Activated T-cell treated with anti-CD3 and anti-CD28 coated beads, Interleukin-2, amount 50 U/mL, for 24 hours (primary cell): Measurements from ENCODE around the gene STAMBPL1.
"Not testable (repeated sequence)": the region's sequence is repeated elsewhere in the genome, so short reads cannot be mapped to it uniquely, and the experiment has no call there.

Experiments
- DNase-seq: peaks from one replicate; pipeline ENCODE4 v3.0.0-alpha.2; 2020
- H3K27ac Mint-ChIP-seq: 2 replicates; pipeline ENCODE4 v1.8.0; 2020; ENCODE audit warnings: mild to moderate bottlenecking, mixed read lengths
- H3K27me3 Mint-ChIP-seq: 2 replicates; pipeline ENCODE4 v1.8.0; 2020; ENCODE audit warnings: mixed read lengths
- H3K36me3 Mint-ChIP-seq: 2 replicates; pipeline ENCODE4 v1.8.0; 2020; ENCODE audit warnings: low read depth, mixed read lengths
- H3K4me1 Mint-ChIP-seq: 2 replicates; pipeline ENCODE4 v1.8.0; 2020; ENCODE audit warnings: low read depth, mixed read lengths
- H3K4me3 Mint-ChIP-seq: 2 replicates; pipeline ENCODE4 v1.8.0; 2020; ENCODE audit warnings: mild to moderate bottlenecking, moderate library complexity, mixed read lengths
- H3K9me3 Mint-ChIP-seq: 2 replicates; pipeline ENCODE4 v1.8.0; 2020; ENCODE audit warnings: mixed read lengths

STAMBPL1 gene

DNA sequence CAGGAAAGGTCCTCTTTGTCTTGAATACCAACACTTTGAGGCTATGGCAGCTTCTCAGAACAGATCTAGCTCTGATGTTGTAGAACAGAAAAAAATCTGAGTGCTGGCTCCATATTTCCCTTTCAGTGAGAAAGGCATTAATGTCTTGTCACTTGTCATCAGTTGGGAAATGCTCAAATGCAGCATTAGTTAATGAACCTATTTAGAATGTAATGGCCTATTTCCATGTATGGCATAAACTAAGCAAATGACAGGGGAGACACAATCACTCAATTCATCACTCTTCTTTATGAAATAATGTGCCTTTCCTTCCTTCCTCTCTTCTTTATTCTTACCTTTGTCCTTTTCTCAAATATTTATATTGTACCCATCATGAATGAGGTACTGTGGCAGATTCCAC lies 5.0 kb upstream of the STAMBPL1 start:
- DNase-seq = no peak

DNA sequence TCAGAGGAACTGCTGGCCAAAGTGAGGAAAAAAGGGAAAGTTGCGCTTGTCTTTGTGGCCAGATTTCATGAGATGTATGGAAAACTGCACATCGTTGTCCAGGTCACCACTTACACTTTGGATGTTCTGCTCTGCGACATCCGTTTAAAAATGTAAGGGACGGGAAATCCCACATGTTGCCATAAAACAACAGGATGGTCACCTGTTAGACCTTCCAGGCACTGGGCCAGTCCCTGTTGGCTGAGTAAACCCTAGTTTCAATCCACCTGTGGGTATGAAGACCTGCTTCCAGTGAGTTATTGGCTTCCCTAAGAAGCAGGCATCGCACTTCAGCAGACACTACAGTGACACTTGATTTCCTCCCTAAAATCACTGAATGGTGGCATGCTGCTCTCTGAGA lies 2.7 kb upstream of the STAMBPL1 start:
- no peaks in the 10 kb centered on the region for H3K9me3 Mint-ChIP-seq
- peaks cover 23% of the 10 kb centered on the region for H3K36me3 Mint-ChIP-seq
- peaks cover 37% of the 10 kb centered on the region for H3K4me1 Mint-ChIP-seq
- H3K27ac Mint-ChIP-seq = no peak overlapping the region
- DNase-seq = no peak
- H3K27me3 Mint-ChIP-seq = no peaks in the 10 kb centered on the region
- no peak overlapping the region for H3K4me3 Mint-ChIP-seq

More for the DNA sequence above, 5.0 kb upstream of the STAMBPL1 start:
- H3K36me3 Mint-ChIP-seq = peaks cover 3% of the 10 kb centered on the region
- H3K4me1 Mint-ChIP-seq = peaks cover 26% of the 10 kb centered on the region
- no peak overlapping the region for H3K4me3 Mint-ChIP-seq
- no peak overlapping the region for H3K27ac Mint-ChIP-seq
- no peaks in the 10 kb centered on the region for H3K9me3 Mint-ChIP-seq
- H3K27me3 Mint-ChIP-seq = no peaks in the 10 kb centered on the region

DNA sequence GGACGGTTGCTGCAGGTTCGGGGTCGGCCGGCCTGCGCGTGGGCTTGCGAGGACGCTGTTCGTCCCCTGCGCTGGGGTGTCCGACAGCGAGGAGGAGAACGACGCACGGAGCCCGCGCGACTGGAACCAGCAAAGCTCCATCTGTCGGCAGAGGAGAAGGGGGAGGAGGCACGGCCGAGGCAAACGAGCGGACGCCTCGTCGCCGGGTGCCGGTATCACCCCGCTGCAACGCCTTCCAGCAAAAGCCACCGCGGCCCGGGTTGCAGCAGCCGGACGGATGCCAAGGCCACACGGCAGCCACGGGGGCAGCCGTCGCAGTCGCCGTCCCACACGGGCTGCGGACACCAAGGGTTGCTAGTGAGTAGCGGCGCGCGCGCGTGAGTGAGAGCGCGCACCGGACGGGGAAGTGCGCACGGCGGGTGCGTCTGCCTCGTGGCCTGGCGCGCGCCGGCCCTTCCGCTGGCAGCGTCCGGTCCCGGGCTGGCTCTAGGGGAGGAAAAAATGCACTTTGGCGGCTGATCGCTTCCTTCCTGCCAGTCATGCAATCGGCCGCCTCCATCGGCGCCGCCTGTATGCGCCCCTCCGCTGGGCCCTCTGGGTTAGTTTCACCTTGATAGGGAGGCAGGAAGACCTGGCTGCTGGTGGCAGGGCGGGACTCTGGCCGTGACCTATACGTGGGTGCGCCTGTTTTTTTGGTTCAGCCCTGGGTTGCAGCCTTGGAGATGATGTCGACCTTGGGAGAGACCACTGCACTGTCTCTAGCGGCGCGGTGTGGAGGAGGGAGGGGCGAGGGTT lies 434 bp downstream of the STAMBPL1 start:
- H3K27ac Mint-ChIP-seq = peak overlapping the region; percentile 97
- peak; percentile 87 for DNase-seq
- no peaks in the 10 kb centered on the region for H3K27me3 Mint-ChIP-seq
- H3K36me3 Mint-ChIP-seq = peaks cover 37% of the 10 kb centered on the region
- H3K4me3 Mint-ChIP-seq = peak overlapping the region; percentile 93
- no peaks in the 10 kb centered on the region for H3K9me3 Mint-ChIP-seq
- H3K4me1 Mint-ChIP-seq = peaks cover 66% of the 10 kb centered on the region

DNA sequence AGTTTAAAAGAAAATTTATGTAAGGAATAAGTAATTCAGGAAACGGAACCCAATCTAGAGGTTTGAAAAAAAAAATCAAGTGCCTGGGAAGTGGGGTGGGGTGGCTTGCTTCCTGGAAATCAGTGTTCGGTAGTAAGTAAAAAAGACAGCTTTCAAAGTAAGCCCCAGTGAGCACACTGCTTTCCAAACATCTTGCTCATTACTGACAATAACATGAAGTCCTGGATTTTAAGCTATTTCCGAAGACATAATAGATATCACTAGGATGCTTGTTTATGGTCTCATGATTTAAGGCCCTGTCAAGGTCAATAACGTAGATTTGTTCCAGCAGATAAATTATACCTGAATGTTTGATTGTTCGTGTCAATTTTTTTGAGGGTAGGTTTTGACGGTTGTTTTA lies 1.3 kb downstream of the STAMBPL1 start:
- H3K4me1 Mint-ChIP-seq = peaks cover 74% of the 10 kb centered on the region
- no peak for DNase-seq
- peak overlapping the region; percentile 97 for H3K27ac Mint-ChIP-seq
- H3K27me3 Mint-ChIP-seq = no peaks in the 10 kb centered on the region
- H3K4me3 Mint-ChIP-seq = peak overlapping the region; percentile 93
- peaks cover 37% of the 10 kb centered on the region for H3K36me3 Mint-ChIP-seq
- H3K9me3 Mint-ChIP-seq = no peaks in the 10 kb centered on the region

DNA sequence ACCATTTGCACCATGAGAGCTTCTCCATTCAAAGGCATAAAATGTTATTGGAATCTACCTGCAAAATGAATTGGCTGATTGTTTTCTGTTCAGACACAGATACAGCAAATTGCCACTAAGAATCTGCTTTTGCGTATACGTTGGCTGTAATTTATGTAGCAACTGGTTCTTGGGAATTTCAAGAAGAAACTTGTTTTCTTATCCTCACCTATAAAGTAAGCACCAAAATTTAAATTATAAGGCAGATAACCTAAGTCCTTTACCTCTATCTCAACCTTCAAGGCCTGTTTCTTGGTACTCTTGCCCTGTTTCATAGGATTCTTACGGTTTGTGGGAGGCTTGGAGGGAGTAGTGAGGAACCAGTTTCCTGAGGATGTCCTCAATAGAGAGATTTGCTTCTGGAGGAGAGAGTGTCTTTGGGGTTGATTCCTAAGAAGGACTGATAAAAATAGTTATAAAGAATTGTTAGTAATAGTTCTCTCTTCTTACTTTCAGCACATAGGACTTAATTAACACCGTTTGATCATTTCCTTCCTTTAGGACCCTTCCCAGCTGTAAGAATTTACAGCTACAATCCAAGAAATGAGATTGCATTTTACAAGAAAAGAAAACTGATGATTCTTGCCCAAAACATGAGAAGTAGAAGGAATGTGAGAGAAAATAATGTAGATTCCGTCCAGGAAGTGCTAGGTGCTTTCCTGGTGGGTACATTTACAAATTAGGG lies 2.0 kb downstream of the STAMBPL1 start:
- Mint-ChIP-seq H3K36me3 (peaks cover 37% of the 10 kb centered on the region), H3K4me1 (peaks cover 79% of the 10 kb centered on the region), H3K27ac (peak overlapping the region; percentile 97), H3K27me3 (no peaks in the 10 kb centered on the region), H3K9me3 (no peaks in the 10 kb centered on the region), H3K4me3 (peak overlapping the region; percentile 93)
- DNase-seq = no peak

DNA sequence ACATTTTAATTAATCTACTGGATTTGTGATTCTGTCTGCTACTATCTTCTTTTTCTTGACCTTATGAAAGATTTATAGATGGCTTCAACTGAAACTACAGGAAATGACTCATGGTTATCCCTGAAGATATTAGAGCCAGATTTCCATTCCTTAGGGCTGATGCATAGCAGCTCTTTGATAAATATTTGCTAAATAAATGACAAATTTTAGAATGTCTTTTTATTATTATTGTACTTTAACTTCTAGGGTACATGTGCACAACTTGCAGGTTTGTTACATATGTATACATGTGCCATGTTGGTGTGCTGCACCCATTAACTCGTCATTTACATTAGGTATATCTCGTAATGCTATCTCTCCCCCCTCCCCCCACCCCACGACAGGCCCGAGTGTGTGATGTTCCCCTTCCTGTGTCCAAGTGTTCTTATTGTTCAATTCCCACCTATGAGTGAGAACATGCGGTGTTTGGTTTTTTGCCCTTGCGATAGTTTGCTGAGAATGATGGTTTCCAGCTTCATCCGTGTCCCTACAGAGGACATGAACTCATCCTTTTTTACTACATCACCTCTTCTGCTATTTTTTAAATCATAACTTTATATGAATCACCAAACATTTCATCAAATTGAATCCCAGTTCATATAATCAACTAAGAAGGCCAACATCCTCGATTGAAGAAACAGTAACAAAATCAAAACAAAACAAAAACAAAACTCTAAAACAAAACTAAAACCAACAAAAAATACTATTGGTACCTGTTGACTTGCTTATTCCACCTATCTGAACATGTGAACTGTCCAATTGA lies 2.8 kb downstream of the STAMBPL1 start:
- not testable (repeated sequence) for H3K9me3 Mint-ChIP-seq, DNase-seq, H3K27me3 Mint-ChIP-seq
- Mint-ChIP-seq H3K36me3 (peaks cover 37% of the 10 kb centered on the region), H3K27ac (peak overlapping the region; percentile 97), H3K4me3 (peak overlapping the region; percentile 93), H3K4me1 (peaks cover 84% of the 10 kb centered on the region)

DNA sequence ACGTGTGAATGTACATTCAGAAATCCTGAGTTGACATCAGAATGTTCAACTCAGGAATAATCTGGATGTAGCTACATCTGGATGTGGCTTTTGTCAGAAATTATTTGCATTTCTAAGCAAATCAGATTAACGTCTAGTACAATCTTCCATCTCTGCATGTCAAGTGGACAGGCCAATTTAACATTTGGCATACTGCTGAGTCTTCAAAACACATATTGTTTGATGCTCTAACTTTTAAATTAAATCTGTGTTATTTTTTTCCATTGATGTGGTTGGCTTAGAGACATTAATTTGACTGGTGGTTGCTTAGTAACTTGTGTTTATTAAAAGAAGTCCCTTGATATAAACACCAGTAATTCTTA lies 3.4 kb downstream of the STAMBPL1 start:
- Mint-ChIP-seq H3K4me1 (peaks cover 84% of the 10 kb centered on the region), H3K36me3 (peaks cover 37% of the 10 kb centered on the region), H3K4me3 (peak overlapping the region; percentile 93), H3K27ac (peak overlapping the region; percentile 4), H3K27me3 (no peaks in the 10 kb centered on the region), H3K9me3 (no peaks in the 10 kb centered on the region)
- DNase-seq = no peak

DNA sequence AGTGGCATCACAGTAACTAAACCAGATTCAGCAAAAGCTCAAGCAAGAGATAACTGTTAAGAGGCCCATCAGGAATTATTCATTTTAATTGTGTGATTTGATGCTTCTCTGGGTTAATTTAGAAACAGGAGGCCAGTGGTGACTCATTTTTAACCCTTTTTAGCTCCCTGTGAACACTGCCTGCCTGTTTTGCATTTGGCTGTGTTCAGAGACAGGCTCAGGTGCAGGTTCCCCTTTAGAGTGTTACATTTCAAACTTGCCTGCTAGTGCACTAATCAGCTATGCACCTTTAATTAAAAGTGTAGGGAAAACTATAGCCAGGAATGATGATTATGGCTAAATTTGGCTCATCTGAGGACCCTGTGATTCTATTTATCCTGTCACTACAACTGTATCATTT lies 6.5 kb downstream of the STAMBPL1 start:
- Mint-ChIP-seq H3K4me3 (no peak overlapping the region), H3K9me3 (no peaks in the 10 kb centered on the region), H3K4me1 (peaks cover 85% of the 10 kb centered on the region), H3K36me3 (peaks cover 21% of the 10 kb centered on the region), H3K27me3 (no peaks in the 10 kb centered on the region), H3K27ac (no peak overlapping the region)
- DNase-seq = no peak

DNA sequence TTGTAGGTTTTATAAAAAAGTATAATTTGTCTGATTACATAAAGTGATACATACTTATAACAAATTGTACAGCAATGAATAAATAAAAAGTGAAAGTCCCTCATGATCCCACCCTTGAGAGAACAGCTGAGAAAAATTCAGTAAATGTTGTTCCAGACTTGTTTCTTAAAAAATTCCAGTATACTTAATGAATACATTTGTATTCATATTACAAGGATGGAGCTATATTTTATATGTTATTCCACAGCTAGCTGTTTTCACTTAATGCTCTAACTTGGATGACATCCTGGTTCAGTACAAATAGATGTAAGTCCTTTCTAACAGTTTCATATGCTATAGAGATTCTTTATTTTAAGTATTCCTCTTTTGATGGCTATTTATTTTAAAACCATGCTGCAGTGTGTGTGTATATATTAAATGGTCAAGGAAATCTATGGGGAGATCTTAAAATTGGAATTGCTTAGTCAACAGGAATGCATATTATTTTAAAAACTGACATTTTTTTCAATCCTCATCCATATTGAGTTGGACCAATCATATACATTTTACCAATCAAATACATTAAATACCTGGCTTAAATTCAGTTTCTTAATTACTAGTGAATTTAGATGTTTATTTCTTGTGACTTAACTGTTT lies 8.9 kb downstream of the STAMBPL1 start:
- no peaks in the 10 kb centered on the region for H3K9me3 Mint-ChIP-seq
- H3K4me1 Mint-ChIP-seq = peaks cover 74% of the 10 kb centered on the region
- H3K27me3 Mint-ChIP-seq = no peaks in the 10 kb centered on the region
- DNase-seq = no peak
- peaks cover 9% of the 10 kb centered on the region for H3K36me3 Mint-ChIP-seq
- H3K27ac Mint-ChIP-seq = no peak overlapping the region
- no peak overlapping the region for H3K4me3 Mint-ChIP-seq

DNA sequence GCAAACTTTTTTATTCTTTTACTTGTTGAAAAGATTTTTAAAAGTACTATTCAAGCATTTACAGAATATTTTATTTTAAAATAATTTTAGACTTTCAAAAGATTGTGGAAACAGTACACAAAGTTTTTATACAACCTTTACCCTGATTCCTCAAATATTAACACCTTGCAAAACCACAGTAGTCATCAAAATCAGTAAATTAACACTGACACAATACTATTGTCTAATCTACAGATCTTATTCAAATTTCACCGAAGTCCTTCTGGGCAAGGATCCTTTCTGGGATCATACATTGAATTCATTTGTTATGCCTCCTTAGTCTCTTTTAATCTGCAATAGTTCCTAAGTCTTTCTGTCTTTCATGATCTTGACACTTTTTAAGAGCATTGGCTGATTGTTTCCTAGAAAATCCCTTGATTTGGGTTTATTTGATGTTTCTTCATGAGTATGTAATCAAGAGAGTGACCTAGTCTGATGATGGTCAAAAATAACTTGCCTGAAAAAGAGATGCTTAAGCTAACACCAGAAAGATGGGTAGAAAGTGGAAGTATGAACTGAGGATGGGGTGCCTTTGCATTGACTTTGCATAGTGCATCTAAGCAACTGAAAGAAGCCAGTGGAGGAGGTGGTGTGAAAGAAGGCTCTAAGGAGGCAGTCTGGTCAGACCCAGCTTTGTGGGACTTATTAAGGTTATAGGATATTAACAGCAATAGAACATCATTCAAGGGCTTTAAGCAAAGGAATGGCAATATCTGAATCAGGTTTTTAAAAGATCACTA lies 9.7 kb downstream of the STAMBPL1 start:
- H3K36me3 Mint-ChIP-seq = peaks cover 15% of the 10 kb centered on the region

DNA sequence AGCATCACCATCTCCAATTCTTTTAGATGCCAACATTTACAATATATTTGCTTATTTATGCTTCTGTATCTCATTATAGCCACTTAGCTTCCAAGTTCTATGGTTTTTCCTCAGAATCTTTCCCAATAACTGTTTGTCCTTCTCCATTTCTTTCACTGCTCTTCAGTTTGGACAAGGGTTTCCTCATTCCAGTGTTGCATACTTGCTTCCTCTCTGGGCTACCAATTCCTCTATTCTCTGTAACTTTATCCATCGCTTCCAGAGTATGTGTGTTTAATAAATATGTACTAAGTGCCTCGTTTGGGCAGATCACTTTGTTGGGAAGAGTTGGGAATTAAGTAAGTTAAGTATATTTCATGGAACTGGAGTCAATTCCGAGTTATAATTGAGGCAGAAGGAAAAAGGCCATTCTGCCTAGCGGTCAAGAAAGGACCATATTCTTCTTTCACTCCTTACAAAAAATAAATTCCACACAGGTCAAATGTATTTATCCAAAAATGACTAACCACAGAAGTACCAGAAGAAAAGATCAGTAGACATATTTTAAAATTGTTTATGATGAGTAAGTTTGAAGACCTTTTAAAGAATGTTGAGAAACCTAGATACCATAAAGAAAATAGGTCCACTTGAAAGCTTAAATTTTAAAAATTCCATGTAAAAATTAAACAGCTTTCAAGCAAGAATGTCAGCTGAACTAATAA lies 10.8 kb downstream of the STAMBPL1 start:
- H3K9me3 Mint-ChIP-seq = no peaks in the 10 kb centered on the region
- DNase-seq = no peak
- no peak overlapping the region for H3K4me3 Mint-ChIP-seq
- peaks cover 70% of the 10 kb centered on the region for H3K4me1 Mint-ChIP-seq
- no peaks in the 10 kb centered on the region for H3K27me3 Mint-ChIP-seq
- H3K27ac Mint-ChIP-seq = no peak overlapping the region
- H3K36me3 Mint-ChIP-seq = peaks cover 22% of the 10 kb centered on the region

More for the DNA sequence above, 9.7 kb downstream of the STAMBPL1 start:
- H3K27ac Mint-ChIP-seq = no peak overlapping the region
- H3K27me3 Mint-ChIP-seq = no peaks in the 10 kb centered on the region
- DNase-seq = no peak
- H3K9me3 Mint-ChIP-seq = no peaks in the 10 kb centered on the region
- peaks cover 73% of the 10 kb centered on the region for H3K4me1 Mint-ChIP-seq
- no peak overlapping the region for H3K4me3 Mint-ChIP-seq

DNA sequence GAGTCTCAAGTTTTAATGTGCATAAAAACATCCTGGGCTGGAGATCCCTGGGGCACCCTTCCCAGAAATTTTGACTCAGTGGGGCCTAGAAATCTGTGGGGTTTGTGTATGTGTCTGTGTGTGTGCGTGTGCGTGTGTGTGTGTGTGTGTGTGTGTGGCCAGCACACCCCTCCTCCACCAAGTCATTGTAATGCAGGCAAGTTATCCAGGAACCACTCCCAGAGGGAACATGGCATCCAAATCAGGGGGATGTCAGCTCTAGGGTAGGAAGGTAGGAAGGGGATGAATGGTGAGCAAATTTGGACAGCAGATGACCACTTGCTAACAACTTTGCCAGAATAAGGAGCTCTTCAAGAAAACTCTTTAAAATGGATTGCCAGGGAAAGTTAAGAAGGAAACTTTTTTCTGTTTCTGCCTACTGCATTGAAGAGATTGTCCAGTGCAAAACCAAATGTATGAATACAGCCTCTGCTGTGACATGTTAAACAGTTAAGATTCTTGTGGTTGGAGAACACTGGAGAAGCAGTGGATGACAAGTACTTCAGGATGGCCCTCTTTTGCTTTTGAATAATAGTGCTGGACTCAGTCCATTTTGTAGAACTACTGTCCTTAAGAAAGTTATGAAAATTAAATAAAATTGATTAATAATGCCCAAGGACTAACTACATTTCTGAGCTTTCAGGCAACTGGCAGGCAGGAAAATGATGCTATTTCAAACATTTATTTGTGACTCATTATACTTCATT lies 12.3 kb downstream of the STAMBPL1 start:
- no peak overlapping the region for H3K4me3 Mint-ChIP-seq
- peaks cover 28% of the 10 kb centered on the region for H3K36me3 Mint-ChIP-seq
- no peak overlapping the region for H3K27ac Mint-ChIP-seq
- peaks cover 71% of the 10 kb centered on the region for H3K4me1 Mint-ChIP-seq
- DNase-seq = no peak
- H3K9me3 Mint-ChIP-seq = no peaks in the 10 kb centered on the region
- no peaks in the 10 kb centered on the region for H3K27me3 Mint-ChIP-seq

DNA sequence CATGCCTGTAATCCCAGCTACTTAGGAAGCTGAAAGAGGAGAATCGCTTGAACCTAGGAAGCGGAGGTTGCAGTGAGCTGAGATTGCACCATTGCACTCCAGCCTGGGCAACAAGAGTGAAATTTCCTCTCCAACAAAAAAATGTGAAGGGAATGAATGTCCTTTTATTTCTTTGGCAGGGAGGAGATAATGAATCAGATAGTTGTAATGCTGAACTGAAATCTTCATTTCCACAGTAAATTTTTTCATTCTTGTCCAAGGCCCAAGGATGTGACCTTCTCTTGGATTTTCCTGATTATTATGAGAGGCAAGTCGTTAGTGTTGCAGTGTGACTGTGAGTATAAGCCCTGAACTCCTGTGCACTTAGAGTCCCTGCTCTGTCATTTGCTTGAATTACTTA lies 13.6 kb downstream of the STAMBPL1 start:
- peaks cover 28% of the 10 kb centered on the region for H3K36me3 Mint-ChIP-seq
- no peak overlapping the region for H3K4me3 Mint-ChIP-seq
- no peaks in the 10 kb centered on the region for H3K27me3 Mint-ChIP-seq
- H3K27ac Mint-ChIP-seq = no peak overlapping the region
- peaks cover 71% of the 10 kb centered on the region for H3K4me1 Mint-ChIP-seq
- H3K9me3 Mint-ChIP-seq = no peaks in the 10 kb centered on the region
- DNase-seq = no peak
